22Rv1 (cell line): Measurements from ENCODE around the gene FOXL2.

Experiments
- ZFX ChIP-seq: fragments of 450-650 bp; IDR thresholded peaks from 2 replicates; pipeline ENCODE4 v1.6.1; 2017; ENCODE audit warnings: antibody characterized with exemption, borderline replicate concordance
- TF ChIP-seq, protein P1 (sequence below): fragments of 450-650 bp; IDR thresholded peaks from 2 replicates; pipeline ENCODE4 v1.5.1; 2017; ENCODE audit warnings: mild to moderate bottlenecking

- TF ChIP-seq, protein P1, sequence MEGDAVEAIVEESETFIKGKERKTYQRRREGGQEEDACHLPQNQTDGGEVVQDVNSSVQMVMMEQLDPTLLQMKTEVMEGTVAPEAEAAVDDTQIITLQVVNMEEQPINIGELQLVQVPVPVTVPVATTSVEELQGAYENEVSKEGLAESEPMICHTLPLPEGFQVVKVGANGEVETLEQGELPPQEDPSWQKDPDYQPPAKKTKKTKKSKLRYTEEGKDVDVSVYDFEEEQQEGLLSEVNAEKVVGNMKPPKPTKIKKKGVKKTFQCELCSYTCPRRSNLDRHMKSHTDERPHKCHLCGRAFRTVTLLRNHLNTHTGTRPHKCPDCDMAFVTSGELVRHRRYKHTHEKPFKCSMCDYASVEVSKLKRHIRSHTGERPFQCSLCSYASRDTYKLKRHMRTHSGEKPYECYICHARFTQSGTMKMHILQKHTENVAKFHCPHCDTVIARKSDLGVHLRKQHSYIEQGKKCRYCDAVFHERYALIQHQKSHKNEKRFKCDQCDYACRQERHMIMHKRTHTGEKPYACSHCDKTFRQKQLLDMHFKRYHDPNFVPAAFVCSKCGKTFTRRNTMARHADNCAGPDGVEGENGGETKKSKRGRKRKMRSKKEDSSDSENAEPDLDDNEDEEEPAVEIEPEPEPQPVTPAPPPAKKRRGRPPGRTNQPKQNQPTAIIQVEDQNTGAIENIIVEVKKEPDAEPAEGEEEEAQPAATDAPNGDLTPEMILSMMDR = no peak
- TF ChIP-seq ZFX = no peak
These were observed 39.0 kb upstream of the FOXL2 start for GRCh38 chr3:138985932-138986331.
